GM19395 (cell line): Measurements from ENCODE around the gene CNR2.
"Not testable (repeated sequence)": the region's sequence is repeated elsewhere in the genome, so short reads cannot be mapped to it uniquely, and the experiment has no call there.

Experiments used
- ATAC-seq: cut with Tn5 transposase; IDR thresholded peaks from one replicate; pipeline ENCODE4 v1.9.1; 2021; ENCODE audit warnings: mild to moderate bottlenecking, moderate library complexity; ENCODE audit not compliant: unreplicated experiment

CNR2 gene

GRCh38 chr1:23885222-23885621, 27.9 kb downstream of the CNR2 start:
- no peak for ATAC-seq

GRCh38 chr1:23882746-23883145, 30.4 kb downstream of the CNR2 start:
- ATAC-seq: no peak

GRCh38 chr1:23879809-23880208, 33.4 kb downstream of the CNR2 start:
- ATAC-seq: no peak

- ATAC-seq: no peak
These were observed 34.5 kb downstream of the CNR2 start for GRCh38 chr1:23878668-23879067.

GRCh38 chr1:23875382-23875781, 37.8 kb downstream of the CNR2 start:
- no peak for ATAC-seq

- no peak for ATAC-seq
These were observed 40.7 kb downstream of the CNR2 start for GRCh38 chr1:23872421-23872820.

GRCh38 chr1:23869051-23869450, 44.1 kb downstream of the CNR2 start:
- ATAC-seq: no peak

DNA sequence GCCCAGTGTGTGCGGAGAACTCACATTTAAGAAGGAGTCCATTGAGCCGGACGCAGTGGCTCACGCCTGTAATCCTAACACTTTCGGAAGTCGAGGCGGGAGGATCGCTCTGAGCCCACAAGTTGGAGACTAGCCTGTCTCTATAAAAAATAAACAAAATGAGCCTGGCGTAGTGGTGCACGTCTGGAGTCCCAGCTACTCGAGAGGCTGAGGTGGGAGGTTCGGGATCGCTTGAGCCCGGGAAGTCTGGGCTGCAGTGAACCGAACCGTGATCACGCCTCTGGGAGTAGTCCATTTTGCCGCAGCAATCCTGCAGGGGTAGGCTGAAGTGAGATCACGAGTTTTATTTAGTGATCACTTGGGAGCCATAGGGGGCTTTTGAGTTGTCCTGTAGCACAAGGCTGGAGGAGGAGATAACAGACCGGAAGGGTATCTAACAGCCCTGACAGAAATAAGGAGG, 44.6 kb downstream of the CNR2 start:
- ATAC-seq: peak; percentile 10

DNA sequence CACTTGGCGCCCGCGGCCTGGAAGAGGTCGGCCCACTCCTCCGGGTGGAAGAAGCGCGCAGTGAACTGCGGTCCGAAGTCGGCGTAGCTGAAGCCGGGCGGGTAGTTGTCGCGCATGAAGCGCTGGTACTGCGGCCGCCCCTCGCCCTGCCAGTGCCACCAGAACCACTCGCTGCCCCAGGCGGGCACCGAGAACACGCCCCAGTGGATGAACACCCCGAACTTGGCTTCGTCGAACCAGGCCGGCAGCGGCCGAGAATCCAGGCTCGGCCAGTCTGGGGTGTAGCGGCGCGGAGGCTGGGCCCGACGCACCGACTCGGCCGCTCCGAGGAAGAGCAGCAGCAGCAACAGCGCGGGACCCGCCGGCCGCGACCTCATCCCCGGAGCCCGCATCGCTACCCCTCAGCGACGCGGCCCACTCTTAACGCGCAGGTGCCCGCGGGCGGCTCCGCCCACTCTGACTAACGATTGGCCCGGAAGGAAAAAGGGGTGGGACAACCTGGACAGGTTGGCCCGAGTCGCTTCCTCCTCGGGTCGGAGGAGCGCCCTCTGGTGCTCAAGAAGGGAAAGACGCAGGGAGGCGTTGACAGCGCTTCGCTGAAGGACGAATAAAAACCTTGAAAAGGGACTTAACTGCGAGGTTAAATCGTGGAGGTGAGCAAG, 45.1 kb downstream of the CNR2 start, which contains the start of gene FUCA1:
TSS of gene FUCA1 (minus strand) at position 396 of the 662 bp plus-strand sequence. CDS start at position 392, 4 bp downstream.
- peak; percentile 93 for ATAC-seq

DNA sequence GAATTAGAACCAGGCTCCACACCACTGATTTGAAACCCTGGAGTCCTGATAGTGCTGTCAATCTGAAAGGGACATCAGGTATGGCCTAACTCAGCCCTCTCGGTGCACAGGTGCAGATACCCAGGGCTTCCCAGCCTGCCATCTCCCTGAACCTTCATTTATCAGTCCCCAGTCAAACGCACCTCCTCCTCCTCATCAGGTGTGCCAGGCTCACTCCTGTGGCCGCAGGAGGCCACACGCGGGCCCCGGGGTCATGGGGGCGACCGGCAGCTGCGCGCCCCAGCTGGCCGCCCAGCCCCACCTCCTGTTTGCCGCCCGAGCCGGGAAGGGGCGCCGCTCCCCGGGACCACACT, 45.6 kb downstream of the CNR2 start:
- no peak for ATAC-seq

GRCh38 chr1:23865543-23865930, 47.6 kb downstream of the CNR2 start:
- ATAC-seq: no peak

GRCh38 chr1:23864801-23865542, 48.2 kb downstream of the CNR2 start:
- no peak for ATAC-seq

DNA sequence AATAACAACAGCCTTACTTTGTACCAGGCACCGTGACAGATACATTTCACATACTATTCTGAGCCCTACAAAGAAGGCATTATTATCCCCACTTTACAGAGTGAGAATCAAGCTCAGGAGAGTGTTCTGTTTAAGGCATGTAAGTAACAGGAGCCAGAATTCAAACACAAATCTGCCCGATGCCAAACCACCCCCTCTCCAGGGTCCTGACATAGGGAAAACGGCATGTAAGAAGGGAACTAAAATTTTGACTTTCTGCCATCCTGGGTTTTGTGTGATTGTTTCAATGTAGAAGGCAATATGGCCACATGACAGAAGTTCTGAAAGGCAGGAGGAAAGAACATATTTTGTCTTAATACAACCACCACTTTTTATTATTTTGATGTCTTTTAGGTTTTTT, 50.5 kb downstream of the CNR2 start:
- ATAC-seq: no peak

DNA sequence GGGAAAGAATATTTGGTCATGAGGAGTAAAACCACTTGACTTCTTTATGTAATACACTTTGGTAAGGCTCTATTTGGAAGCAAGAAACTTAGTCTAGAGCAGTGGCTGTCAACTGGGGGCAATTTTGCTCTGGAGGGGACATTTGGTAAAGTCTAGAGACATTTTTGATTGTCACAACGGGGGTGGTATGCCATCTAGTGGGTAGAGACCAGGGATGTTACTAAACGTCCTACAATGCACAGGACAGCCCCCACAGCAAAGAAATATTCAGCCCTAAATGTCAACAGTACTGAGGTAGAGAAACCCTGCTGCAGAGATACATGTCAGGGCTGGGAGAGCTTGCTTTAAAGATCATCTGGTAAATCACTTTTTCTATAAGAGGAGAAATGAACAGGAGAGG, 58.6 kb downstream of the CNR2 start:
- ATAC-seq: no peak

- not testable (repeated sequence) for ATAC-seq
These were observed 60.0 kb downstream of the CNR2 start for GRCh38 chr1:23853124-23853523.

DNA sequence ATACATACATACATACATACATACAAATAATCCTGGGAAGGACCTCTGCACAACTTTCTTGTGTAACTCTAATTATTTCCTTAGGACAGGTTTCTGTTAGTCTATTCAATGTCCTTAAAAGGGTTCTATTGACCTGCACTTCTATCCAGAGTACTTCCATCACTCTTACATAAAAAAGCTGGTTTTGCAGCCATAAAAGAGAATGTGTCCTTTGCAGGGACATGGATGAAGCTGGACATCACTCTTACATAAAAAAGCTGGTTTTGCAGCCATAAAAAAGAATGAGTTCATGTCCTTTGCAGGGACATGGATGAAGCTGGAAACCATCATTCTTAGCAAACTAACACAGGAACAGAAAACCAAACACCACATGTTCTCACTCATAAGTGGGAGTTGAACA, 61.8 kb downstream of the CNR2 start:
- not testable (repeated sequence) for ATAC-seq

DNA sequence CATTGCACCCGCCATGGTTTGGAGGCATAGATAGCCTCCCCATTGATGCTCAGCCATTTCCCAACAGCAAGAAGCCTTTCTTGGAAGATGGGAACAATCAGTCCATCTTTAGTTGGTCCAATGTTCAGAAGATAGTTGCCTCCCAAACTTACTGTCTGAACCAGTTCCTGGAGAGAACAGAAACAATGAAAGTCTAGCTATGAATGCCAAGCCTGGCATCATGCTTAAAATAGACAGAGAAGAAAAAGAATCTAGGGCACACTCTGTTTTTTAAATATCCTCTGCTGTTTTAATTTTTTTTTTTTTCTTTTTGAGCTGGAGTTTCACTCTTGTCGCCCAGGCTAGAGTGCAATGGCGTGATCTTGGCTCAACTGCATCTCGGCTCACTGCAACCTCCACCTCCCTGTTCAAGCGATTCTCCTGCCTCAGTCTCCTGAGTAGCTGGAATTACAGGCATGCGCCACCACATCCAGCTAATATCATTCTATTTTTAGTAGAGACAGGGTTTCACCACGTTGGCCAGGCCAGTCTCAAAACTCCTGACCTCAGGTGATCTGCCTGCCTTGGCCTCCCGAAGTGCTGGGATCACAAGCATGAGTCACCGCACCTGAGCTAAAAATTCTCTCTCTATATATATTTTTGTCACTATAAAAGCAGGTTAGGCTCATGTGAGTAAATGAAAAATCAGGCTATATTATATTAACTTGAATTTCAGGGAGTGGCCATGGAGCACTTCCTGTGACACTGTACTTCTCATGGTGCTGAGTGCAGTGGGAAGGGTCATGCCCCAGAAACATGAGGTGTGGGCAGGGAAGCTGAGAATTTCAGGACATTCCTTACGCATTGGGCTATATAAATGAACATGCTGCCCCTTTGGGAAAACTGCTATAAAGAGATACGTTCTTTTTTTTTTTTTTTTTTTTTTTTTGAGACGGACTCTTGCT, 64.2 kb downstream of the CNR2 start:
- ATAC-seq: no peak

GRCh38 chr1:23847482-23848095, 65.6 kb downstream of the CNR2 start:
- ATAC-seq: not testable (repeated sequence)

- no peak for ATAC-seq
These were observed 68.0 kb downstream of the CNR2 start for GRCh38 chr1:23845163-23845562.

- no peak for ATAC-seq
These were observed 69.5 kb downstream of the CNR2 start for GRCh38 chr1:23843644-23844043.

DNA sequence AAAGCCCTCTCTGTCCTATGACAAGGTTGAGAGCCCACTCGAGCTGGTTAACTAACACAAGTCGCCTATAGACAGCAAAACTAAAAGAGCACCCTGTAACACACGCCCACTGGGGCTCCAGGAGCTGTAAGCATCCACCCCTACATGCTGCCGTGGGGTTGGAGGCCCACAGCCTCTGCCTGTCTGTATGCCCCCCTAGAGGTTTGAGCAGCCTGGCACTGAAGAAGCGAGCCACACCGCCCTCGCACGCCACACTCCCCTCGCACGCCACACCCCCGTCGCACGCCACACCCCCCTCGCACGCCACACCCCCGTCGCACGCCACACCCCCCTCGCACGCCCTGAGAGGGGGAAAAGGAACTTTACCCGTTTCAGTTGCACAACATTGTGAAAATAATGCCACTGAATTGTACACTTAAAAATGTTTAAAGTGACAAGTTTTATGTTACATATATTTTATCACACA, 74.7 kb downstream of the CNR2 start:
- no peak for ATAC-seq
